Measurements from ENCODE around the gene BRSK2. TPM values are rescaled to one million over a fixed set of nuclear protein-coding genes. Genes with fewer than 3 reads are reported as not detected.

The BRSK2 gene
- total RNA-seq, 1 donor from 2014 or later = 0.62 TPM

DNA sequence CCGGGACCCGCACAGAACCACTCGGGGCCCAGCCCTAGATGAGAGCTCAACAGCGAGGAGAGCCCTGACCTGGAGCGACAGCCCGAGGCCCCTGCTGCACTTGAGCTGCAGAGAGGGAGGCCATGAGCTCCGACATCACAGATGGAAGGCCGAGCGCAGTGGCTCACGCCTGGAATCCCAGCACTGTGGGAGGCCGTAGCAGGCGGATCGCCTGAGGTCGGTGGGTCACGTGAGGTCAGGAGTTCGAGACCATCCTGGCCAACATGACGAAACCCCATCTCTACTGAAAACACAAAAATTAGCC lies 13.8 kb upstream of the BRSK2 start:
- DNase-seq = no peak

DNA sequence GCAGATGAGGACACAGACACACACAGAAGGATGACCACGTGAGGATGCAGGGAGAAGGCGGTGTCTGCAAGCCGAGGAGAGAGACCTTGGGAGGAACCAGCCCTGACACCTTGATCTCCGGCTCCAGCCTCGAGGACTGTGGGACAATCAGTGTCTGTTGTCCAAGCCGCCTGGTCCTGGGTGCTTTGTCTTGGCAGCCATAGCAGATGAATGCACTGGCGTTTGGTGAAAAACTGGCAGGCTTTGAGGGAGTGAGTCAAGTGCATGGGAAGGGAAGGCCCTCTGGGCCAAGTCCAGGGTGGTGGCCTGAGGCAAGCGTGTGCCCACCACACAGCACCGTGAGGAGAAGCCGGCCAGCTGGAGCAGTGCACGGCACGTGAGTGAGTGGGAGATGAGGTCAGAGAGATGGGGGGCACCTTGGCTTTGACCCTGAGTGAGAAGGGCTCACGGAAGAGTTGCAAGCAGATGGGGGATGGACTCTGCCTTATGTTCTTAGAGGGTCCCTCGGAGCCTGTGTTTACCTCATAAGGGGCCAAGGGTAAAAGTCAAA lies 12.4 kb upstream of the BRSK2 start:
- no peaks in the 10 kb centered on the region for H3K4me1 ChIP-seq
- DNase-seq = no peak
- no peaks in the 10 kb centered on the region for H3K36me3 ChIP-seq
- intact Hi-C loops (cut with DNase I) = no loop called here
- H3K4me3 ChIP-seq = no peak overlapping the region
- H3K9me3 ChIP-seq = no peaks in the 10 kb centered on the region
- no peak for ATAC-seq
- TF ChIP-seq, protein P1, sequence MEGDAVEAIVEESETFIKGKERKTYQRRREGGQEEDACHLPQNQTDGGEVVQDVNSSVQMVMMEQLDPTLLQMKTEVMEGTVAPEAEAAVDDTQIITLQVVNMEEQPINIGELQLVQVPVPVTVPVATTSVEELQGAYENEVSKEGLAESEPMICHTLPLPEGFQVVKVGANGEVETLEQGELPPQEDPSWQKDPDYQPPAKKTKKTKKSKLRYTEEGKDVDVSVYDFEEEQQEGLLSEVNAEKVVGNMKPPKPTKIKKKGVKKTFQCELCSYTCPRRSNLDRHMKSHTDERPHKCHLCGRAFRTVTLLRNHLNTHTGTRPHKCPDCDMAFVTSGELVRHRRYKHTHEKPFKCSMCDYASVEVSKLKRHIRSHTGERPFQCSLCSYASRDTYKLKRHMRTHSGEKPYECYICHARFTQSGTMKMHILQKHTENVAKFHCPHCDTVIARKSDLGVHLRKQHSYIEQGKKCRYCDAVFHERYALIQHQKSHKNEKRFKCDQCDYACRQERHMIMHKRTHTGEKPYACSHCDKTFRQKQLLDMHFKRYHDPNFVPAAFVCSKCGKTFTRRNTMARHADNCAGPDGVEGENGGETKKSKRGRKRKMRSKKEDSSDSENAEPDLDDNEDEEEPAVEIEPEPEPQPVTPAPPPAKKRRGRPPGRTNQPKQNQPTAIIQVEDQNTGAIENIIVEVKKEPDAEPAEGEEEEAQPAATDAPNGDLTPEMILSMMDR (IDR thresholded peaks at IDR 0.05) = no peak
- H3K27me3 ChIP-seq (ENCODE audit: low read depth) = no peaks in the 10 kb centered on the region
- no peak overlapping the region for H3K27ac ChIP-seq

More for the DNA sequence above, 13.8 kb upstream of the BRSK2 start:
- TF ChIP-seq, protein P1 (IDR thresholded peaks at IDR 0.05) = no peak
- Histone ChIP-seq H3K27ac (no peak overlapping the region), H3K27me3 (ENCODE audit: low read depth) (no peaks in the 10 kb centered on the region), H3K4me1 (no peaks in the 10 kb centered on the region), H3K9me3 (no peaks in the 10 kb centered on the region), H3K36me3 (no peaks in the 10 kb centered on the region), H3K4me3 (no peak overlapping the region)
- peak in 1 of 2 donors; percentile 16 for ATAC-seq
- intact Hi-C loops (cut with DNase I) = no loop called here

DNA sequence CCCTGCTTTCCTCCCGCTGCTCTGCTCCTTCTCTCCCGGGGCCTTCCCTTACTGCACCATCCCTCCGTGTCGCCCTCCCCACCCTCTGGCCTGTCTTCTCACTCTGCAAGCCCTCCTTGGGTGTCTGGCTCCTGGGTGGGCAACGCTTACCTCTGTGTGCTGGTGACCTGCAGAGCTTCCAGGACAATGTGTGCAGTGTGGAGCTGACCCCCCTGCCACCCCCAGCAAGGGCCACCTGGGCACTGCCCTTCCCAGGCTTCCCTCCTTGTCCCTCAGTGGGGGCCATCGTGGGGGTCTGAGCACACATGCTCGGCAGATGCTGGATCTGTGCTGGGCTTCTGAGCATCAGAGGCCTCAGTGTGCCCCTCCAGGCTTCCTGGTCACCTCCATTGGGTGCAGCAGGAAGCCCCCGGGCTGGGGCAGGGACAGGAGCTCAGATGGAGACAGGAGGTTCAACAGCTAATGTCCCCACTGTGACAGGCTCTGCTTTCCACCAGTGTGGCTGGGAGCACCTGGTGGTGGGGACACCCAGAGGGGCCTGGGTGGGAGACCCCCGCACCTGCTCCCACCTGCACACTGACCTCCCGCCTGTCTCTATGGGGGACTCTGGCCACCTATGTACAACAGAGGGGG lies 7.8 kb upstream of the BRSK2 start:
- TF ChIP-seq, protein P1 (IDR thresholded peaks at IDR 0.05) = no peak
- ATAC-seq = peak; percentile 3 to 5
- no peak overlapping the region for H3K4me3 ChIP-seq
- H3K36me3 ChIP-seq = no peaks in the 10 kb centered on the region
- H3K4me1 ChIP-seq = peaks cover 5% of the 10 kb centered on the region
- peak; percentile 43 for DNase-seq
- H3K27me3 ChIP-seq (ENCODE audit: low read depth) = no peaks in the 10 kb centered on the region
- H3K27ac ChIP-seq = no peak overlapping the region
- intact Hi-C loops (cut with DNase I) = no loop called here
- H3K9me3 ChIP-seq = no peaks in the 10 kb centered on the region

DNA sequence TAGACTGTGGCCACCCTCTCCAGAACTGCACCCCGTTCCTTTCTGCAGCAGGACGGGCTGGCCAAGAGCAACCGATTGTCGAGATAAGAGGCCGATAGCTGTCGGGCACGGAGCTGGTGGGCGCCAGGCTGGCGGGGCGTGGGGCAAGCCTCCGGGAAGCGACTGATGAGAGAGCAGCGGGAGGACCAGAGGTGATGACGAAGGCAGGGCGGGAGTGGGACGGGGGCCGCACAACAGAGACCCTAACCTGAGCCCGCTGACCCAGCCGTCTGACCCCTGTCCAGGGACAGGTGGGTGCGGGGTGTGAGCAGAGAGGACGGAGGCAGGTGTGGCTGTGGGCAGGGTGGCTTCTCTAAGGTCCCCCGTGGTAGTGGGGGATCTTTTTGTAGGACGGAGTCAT lies 7.3 kb upstream of the BRSK2 start:
- Histone ChIP-seq H3K27me3 (ENCODE audit: low read depth) (no peaks in the 10 kb centered on the region), H3K9me3 (no peaks in the 10 kb centered on the region), H3K4me3 (no peak overlapping the region), H3K27ac (no peak overlapping the region), H3K36me3 (no peaks in the 10 kb centered on the region), H3K4me1 (peaks cover 5% of the 10 kb centered on the region)
- intact Hi-C loops (cut with DNase I) = no loop called here
- TF ChIP-seq, protein P1 (IDR thresholded peaks at IDR 0.05) = no peak
- ATAC-seq (peak in 1 of 2 donors; percentile 8), DNase-seq (peak; percentile 51)

DNA sequence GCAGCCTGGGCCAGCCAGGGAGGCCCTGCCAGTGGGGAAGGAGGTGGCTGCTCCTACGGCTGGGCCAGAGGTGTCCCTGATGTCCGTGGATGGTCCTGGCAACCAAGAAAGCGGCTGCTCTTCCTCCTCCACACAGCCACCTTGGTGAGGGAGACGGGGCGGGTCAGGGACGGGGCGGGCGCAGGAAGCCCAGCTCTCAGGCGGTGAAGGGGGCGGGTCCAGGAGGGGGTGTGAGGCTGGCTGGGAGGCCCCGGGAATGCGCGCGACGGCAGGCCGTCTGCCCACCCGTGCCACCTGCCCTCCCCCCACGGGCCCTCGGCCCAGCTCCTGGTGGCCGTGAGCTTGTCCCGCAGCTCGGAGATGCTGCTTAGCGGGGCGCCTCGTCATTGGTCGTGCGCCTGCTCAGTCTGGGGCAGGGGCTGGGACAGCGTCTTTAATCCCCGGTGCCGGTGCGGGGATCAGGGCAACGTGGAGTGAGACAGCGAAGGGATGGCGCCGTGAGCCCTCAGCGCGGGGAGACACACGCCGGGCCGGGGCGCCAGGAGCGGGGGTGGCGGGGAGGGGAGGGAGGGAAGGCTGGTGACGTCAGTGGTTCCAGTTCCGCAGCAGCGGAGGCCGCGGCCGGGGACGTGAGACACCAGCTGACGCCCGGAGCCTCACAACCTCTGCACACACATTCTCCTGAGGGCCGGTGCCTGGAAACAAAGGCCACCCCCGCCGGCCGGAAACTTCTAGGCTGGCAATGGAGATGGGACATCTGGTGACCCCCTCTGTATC lies 6.7 kb upstream of the BRSK2 start:
- intact Hi-C loops (cut with DNase I) = no loop called here
- H3K27ac ChIP-seq = peak overlapping the region; percentile 88
- DNase-seq (peak; percentile 91), ATAC-seq (peak; percentile 93)
- H3K9me3 ChIP-seq = no peaks in the 10 kb centered on the region
- peak overlapping the region; percentile 73 for H3K4me3 ChIP-seq
- no peaks in the 10 kb centered on the region for H3K36me3 ChIP-seq
- TF ChIP-seq, protein P1 (IDR thresholded peaks at IDR 0.05) = no peak
- no peaks in the 10 kb centered on the region for H3K27me3 ChIP-seq (ENCODE audit: low read depth)
- H3K4me1 ChIP-seq = peaks cover 5% of the 10 kb centered on the region
